C4-2B (cell line): ENCODE measurements around the gene GAA.

Source experiments
- H3K27ac ChIP-seq: fragments of 450-650 bp; 2 replicates; pipeline ENCODE4 v1.5.1; 2017
- ZFX ChIP-seq: fragments of 450-650 bp; IDR thresholded peaks from 2 replicates; pipeline ENCODE4 v1.6.1; 2017
- TF ChIP-seq, protein P1 (sequence below): fragments of 450-650 bp; conservative IDR thresholded peaks from 2 replicates; pipeline ENCODE4 v1.5.1; 2017; ENCODE audit warnings: mild to moderate bottlenecking

Gene GAA

DNA sequence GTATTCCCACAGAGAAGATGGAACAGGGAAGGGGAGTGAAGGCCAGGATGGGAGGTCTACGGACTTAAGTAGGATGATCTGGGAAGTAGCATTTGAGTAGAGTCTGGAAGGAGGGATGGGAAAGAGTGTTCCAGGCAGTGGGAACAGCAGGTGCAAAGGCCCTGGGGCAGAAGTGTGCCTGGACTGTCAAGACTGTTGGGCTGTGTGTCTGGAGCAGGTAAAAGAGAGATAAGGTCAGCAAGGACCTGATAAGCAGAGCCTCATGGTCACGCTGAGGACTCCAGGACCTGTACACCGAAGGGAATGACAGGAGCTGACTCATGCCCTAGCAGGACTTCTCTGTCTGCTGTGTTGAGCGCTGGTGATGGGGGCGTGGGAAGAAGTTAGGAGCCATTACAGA is 67.7 kb downstream of the GAA start:
- no peak for TF ChIP-seq ZFX
- TF ChIP-seq, protein P1, sequence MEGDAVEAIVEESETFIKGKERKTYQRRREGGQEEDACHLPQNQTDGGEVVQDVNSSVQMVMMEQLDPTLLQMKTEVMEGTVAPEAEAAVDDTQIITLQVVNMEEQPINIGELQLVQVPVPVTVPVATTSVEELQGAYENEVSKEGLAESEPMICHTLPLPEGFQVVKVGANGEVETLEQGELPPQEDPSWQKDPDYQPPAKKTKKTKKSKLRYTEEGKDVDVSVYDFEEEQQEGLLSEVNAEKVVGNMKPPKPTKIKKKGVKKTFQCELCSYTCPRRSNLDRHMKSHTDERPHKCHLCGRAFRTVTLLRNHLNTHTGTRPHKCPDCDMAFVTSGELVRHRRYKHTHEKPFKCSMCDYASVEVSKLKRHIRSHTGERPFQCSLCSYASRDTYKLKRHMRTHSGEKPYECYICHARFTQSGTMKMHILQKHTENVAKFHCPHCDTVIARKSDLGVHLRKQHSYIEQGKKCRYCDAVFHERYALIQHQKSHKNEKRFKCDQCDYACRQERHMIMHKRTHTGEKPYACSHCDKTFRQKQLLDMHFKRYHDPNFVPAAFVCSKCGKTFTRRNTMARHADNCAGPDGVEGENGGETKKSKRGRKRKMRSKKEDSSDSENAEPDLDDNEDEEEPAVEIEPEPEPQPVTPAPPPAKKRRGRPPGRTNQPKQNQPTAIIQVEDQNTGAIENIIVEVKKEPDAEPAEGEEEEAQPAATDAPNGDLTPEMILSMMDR = no peak
- H3K27ac ChIP-seq = peak overlapping the region; percentile 72; the same call in 1 of the 2 replicates
